ENCODE measurements around the gene AHI1. TPM values are rescaled to one million over a fixed set of nuclear protein-coding genes. Genes with fewer than 3 reads are reported as not detected.

The AHI1 gene
- total RNA-seq, 1 experiment from 2014 or later, result 22.8 TPM

DNA sequence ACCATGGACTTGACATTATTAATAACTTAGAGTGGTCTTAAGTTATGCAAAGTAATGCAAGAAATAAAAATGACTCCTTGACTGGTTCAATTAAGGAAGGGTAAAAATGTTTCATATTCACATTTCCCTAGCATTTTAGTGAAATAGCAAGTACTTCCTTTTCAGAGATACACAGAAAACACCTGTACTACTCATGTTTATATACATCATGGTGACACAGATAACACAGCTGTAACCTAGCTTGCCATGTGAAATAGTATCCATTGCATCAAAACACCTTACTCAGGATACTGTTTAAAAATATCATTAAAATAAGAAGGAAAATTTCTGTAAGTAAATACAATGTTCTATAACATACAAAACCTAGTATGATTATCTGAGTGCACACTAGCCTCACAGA is 102.4 kb downstream of the AHI1 start:
- intact Hi-C loops (cut with micrococcal nuclease; ENCODE audit: unreplicated experiment), result no loop called here
- Histone ChIP-seq H3K4me1 (ENCODE audit: insufficient read depth, low read length, poor library complexity, severe bottlenecking) (no peaks in the 10 kb centered on the region), H3K36me3 (ENCODE audit: insufficient read depth, low read length, poor library complexity, severe bottlenecking) (no peaks in the 10 kb centered on the region), H3K9me3 (ENCODE audit: low read depth, low read length, poor library complexity, severe bottlenecking) (no peaks in the 10 kb centered on the region), H3K27me3 (replicated peaks; ENCODE audit: insufficient read depth, low read depth, low read length, poor library complexity) (no peaks in the 10 kb centered on the region), H3K27ac (ENCODE audit: low read depth, low read length, poor library complexity, severe bottlenecking) (no peak overlapping the region), H3K4me3 (ENCODE audit: low read depth, low read length, poor library complexity, severe bottlenecking) (no peak overlapping the region)
- DNase-seq (ENCODE audit: low spot score), result no peak
- TF ChIP-seq, protein P1, sequence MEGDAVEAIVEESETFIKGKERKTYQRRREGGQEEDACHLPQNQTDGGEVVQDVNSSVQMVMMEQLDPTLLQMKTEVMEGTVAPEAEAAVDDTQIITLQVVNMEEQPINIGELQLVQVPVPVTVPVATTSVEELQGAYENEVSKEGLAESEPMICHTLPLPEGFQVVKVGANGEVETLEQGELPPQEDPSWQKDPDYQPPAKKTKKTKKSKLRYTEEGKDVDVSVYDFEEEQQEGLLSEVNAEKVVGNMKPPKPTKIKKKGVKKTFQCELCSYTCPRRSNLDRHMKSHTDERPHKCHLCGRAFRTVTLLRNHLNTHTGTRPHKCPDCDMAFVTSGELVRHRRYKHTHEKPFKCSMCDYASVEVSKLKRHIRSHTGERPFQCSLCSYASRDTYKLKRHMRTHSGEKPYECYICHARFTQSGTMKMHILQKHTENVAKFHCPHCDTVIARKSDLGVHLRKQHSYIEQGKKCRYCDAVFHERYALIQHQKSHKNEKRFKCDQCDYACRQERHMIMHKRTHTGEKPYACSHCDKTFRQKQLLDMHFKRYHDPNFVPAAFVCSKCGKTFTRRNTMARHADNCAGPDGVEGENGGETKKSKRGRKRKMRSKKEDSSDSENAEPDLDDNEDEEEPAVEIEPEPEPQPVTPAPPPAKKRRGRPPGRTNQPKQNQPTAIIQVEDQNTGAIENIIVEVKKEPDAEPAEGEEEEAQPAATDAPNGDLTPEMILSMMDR (conservative IDR thresholded peaks at IDR 0.05; ENCODE audit: low read depth, low read length), result no peak
- no peak for TF ChIP-seq EZH2 (IDR thresholded peaks at IDR 0.05; ENCODE audit: borderline replicate concordance, low read depth, low read length, poor library complexity, severe bottlenecking)
- ChIA-PET POLR2A (ENCODE audit: low non-redundant PET) (no interaction called here), CTCF (no interaction called here)
- BruUV-seq (replicated peaks), result no TSS peak

DNA sequence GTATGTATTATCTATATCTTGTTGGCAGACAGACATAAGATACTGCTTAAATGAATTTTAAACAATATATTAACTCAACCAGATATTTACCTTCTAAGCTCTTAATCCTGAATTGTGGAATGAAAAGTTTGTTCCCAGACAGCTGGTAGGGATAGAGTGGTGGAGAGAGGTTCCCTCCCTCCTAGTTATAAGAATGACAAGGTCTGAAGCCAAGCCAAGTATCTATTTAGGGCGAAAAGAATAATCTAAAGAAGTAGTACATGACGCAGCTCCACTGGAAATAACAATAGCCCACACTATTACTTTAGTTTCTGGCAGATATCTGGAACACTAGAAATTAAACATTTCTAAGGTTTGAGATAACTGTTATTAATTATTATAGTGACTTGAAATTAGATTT is 104.3 kb downstream of the AHI1 start:
- no peak overlapping the region for H3K4me3 ChIP-seq (ENCODE audit: low read depth, low read length, poor library complexity, severe bottlenecking)
- POLR2A ChIA-PET (ENCODE audit: low non-redundant PET), result no interaction called here
- CTCF ChIA-PET, result no interaction called here
- TF ChIP-seq, protein P1 (conservative IDR thresholded peaks at IDR 0.05; ENCODE audit: low read depth, low read length), result no peak
- TF ChIP-seq EZH2 (IDR thresholded peaks at IDR 0.05; ENCODE audit: borderline replicate concordance, low read depth, low read length, poor library complexity, severe bottlenecking), result no peak
- H3K36me3 ChIP-seq (ENCODE audit: insufficient read depth, low read length, poor library complexity, severe bottlenecking), result no peaks in the 10 kb centered on the region
- intact Hi-C loops (cut with micrococcal nuclease; ENCODE audit: unreplicated experiment), result no loop called here
- H3K4me1 ChIP-seq (ENCODE audit: insufficient read depth, low read length, poor library complexity, severe bottlenecking), result no peaks in the 10 kb centered on the region
- H3K27me3 ChIP-seq (replicated peaks; ENCODE audit: insufficient read depth, low read depth, low read length, poor library complexity), result no peaks in the 10 kb centered on the region
- DNase-seq (ENCODE audit: low spot score), result no peak
- BruUV-seq (replicated peaks), result no TSS peak
- H3K9me3 ChIP-seq (ENCODE audit: low read depth, low read length, poor library complexity, severe bottlenecking), result no peaks in the 10 kb centered on the region
- H3K27ac ChIP-seq (ENCODE audit: low read depth, low read length, poor library complexity, severe bottlenecking), result no peak overlapping the region

DNA sequence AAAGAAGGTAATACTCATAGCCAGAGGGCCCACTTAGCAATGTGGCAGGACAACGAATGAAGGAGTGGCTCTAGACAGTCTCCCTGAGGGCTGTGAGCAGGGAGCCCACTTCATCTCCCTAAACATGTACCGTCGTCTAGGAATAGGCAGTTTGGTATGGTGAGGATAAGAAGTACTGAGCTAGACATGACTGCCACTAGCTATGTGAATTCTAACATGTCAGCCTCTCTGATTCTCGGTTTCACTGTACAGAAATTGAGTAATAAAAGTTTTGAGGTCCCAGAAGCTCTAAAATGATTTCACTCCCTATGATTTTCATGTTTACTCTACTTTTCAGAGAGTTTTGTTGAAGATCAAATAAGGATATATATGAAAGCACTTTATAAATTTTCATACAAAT is 107.1 kb downstream of the AHI1 start:
- CTCF ChIA-PET, result no interaction called here
- no peak for DNase-seq (ENCODE audit: low spot score)
- H3K9me3 ChIP-seq (ENCODE audit: low read depth, low read length, poor library complexity, severe bottlenecking), result no peaks in the 10 kb centered on the region
- POLR2A ChIA-PET (ENCODE audit: low non-redundant PET), result no interaction called here
- no peak overlapping the region for H3K4me3 ChIP-seq (ENCODE audit: low read depth, low read length, poor library complexity, severe bottlenecking)
- BruUV-seq (replicated peaks), result no TSS peak
- no peaks in the 10 kb centered on the region for H3K36me3 ChIP-seq (ENCODE audit: insufficient read depth, low read length, poor library complexity, severe bottlenecking)
- intact Hi-C loops (cut with micrococcal nuclease; ENCODE audit: unreplicated experiment), result no loop called here
- no peaks in the 10 kb centered on the region for H3K27me3 ChIP-seq (replicated peaks; ENCODE audit: insufficient read depth, low read depth, low read length, poor library complexity)
- no peak for TF ChIP-seq EZH2 (IDR thresholded peaks at IDR 0.05; ENCODE audit: borderline replicate concordance, low read depth, low read length, poor library complexity, severe bottlenecking)
- H3K27ac ChIP-seq (ENCODE audit: low read depth, low read length, poor library complexity, severe bottlenecking), result no peak overlapping the region
- no peaks in the 10 kb centered on the region for H3K4me1 ChIP-seq (ENCODE audit: insufficient read depth, low read length, poor library complexity, severe bottlenecking)

DNA sequence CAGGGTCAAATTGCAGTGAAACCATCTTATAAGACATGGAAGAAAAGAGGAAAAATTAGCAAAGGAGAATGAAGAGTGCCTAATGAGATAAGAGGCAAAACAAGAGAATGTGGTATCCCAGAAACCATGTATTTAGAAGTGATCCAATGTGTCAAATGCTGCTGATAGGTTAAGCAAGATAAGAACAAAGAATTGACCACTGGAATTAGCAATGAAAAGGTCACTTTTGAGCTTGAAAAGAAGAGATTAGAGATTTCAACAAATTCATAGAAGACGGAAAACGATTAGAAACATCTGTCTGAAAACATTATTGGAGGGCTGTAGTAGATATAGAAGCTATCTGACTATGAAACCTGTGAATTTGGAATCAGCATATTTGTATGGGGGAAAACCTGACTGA is 112.2 kb downstream of the AHI1 start:
- no peak for DNase-seq (ENCODE audit: low spot score)
- H3K36me3 ChIP-seq (ENCODE audit: insufficient read depth, low read length, poor library complexity, severe bottlenecking), result no peaks in the 10 kb centered on the region
- TF ChIP-seq, protein P1 (conservative IDR thresholded peaks at IDR 0.05; ENCODE audit: low read depth, low read length), result no peak
- no peak for TF ChIP-seq EZH2 (IDR thresholded peaks at IDR 0.05; ENCODE audit: borderline replicate concordance, low read depth, low read length, poor library complexity, severe bottlenecking)
- ChIA-PET POLR2A (ENCODE audit: low non-redundant PET) (no interaction called here), CTCF (no interaction called here)
- no peaks in the 10 kb centered on the region for H3K9me3 ChIP-seq (ENCODE audit: low read depth, low read length, poor library complexity, severe bottlenecking)
- H3K4me1 ChIP-seq (ENCODE audit: insufficient read depth, low read length, poor library complexity, severe bottlenecking), result no peaks in the 10 kb centered on the region
- no peak overlapping the region for H3K4me3 ChIP-seq (ENCODE audit: low read depth, low read length, poor library complexity, severe bottlenecking)
- BruUV-seq (replicated peaks), result no TSS peak
- no peak overlapping the region for H3K27ac ChIP-seq (ENCODE audit: low read depth, low read length, poor library complexity, severe bottlenecking)
- intact Hi-C loops (cut with micrococcal nuclease; ENCODE audit: unreplicated experiment), result no loop called here
- no peaks in the 10 kb centered on the region for H3K27me3 ChIP-seq (replicated peaks; ENCODE audit: insufficient read depth, low read depth, low read length, poor library complexity)
